Nephron (organoid): ENCODE results near the gene SMAD2.

ENCODE experiments used
- H3K27ac Mint-ChIP-seq, 3 experiments: 2 replicates each; pipeline ENCODE4 v1.8.0; 2020; ENCODE audit warnings: mixed read lengths in 3 of 3, mild to moderate bottlenecking in 2 of 3, moderate library complexity in 1 of 3
- H3K27me3 Mint-ChIP-seq: 2 replicates; pipeline ENCODE4 v1.8.0; 2021; ENCODE audit warnings: low read depth, mild to moderate bottlenecking, moderate library complexity, mixed read lengths
- H3K36me3 Mint-ChIP-seq: 2 replicates; pipeline ENCODE4 v1.8.0; 2020; ENCODE audit warnings: low read depth, mixed read lengths
- H3K4me1 Mint-ChIP-seq: 2 replicates; pipeline ENCODE4 v1.8.0; 2020; ENCODE audit warnings: mixed read lengths
- H3K4me3 Mint-ChIP-seq, 3 experiments: 2 replicates each; pipeline ENCODE4 v1.8.0; 2020; ENCODE audit warnings: mild to moderate bottlenecking in 3 of 3, mixed read lengths in 3 of 3, moderate library complexity in 2 of 3
- H3K9me3 Mint-ChIP-seq: 2 replicates; pipeline ENCODE4 v1.8.0; 2020; ENCODE audit warnings: mixed read lengths
- TF ChIP-seq, protein P1 (sequence below), 3 experiments: fragments of 200-600 bp; sonication (generic); IDR thresholded peaks; one replicate each; pipeline ENCODE4 v1.5.0; 2021; ENCODE audit warnings: antibody characterized with exemption in 3 of 3; ENCODE audit not compliant: unreplicated experiment in 3 of 3

SMAD2 gene

GRCh38 chr18:47868744-47869143, 61.7 kb downstream of the SMAD2 start:
- H3K36me3 Mint-ChIP-seq = peaks cover 52% of the 10 kb centered on the region
- no peaks in the 10 kb centered on the region for H3K9me3 Mint-ChIP-seq
- H3K4me1 Mint-ChIP-seq = no peaks in the 10 kb centered on the region
- H3K4me3 Mint-ChIP-seq = no peak overlapping the region
- no peak overlapping the region for H3K27ac Mint-ChIP-seq
- H3K27me3 Mint-ChIP-seq = no peaks in the 10 kb centered on the region
- TF ChIP-seq, protein P1, sequence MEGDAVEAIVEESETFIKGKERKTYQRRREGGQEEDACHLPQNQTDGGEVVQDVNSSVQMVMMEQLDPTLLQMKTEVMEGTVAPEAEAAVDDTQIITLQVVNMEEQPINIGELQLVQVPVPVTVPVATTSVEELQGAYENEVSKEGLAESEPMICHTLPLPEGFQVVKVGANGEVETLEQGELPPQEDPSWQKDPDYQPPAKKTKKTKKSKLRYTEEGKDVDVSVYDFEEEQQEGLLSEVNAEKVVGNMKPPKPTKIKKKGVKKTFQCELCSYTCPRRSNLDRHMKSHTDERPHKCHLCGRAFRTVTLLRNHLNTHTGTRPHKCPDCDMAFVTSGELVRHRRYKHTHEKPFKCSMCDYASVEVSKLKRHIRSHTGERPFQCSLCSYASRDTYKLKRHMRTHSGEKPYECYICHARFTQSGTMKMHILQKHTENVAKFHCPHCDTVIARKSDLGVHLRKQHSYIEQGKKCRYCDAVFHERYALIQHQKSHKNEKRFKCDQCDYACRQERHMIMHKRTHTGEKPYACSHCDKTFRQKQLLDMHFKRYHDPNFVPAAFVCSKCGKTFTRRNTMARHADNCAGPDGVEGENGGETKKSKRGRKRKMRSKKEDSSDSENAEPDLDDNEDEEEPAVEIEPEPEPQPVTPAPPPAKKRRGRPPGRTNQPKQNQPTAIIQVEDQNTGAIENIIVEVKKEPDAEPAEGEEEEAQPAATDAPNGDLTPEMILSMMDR (IDR thresholded peaks at IDR 0.05; ENCODE audit: unreplicated experiment in 3 of 3) = no peak

GRCh38 chr18:47865183-47865582, 65.3 kb downstream of the SMAD2 start:
- Mint-ChIP-seq H3K36me3 (peaks cover 74% of the 10 kb centered on the region), H3K27ac (no peak overlapping the region), H3K4me1 (no peaks in the 10 kb centered on the region), H3K27me3 (no peaks in the 10 kb centered on the region), H3K9me3 (peaks cover 7% of the 10 kb centered on the region), H3K4me3 (no peak overlapping the region)
- TF ChIP-seq, protein P1 (IDR thresholded peaks at IDR 0.05; ENCODE audit: unreplicated experiment in 3 of 3) = no peak

DNA sequence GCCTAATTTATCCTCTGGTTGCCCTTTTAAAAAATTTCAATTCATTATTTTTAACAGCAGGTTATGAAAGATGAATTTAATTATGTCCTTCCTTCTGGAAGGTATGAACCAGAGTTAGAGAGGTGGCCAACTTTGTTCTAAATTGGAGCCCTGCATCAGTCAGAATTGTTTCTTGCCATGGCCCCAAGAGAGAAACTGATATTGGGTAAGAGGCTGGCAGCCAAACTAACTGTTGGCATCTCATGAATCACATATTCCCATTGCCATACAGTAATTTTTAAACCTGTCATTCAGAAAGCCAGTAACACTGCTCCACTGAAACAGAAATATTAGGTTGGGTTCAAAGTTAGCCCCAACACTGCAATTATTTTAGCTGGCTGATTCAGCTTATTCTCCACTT, 67.4 kb downstream of the SMAD2 start:
- Mint-ChIP-seq H3K4me1 (no peaks in the 10 kb centered on the region), H3K27ac (no peak overlapping the region), H3K36me3 (peaks cover 83% of the 10 kb centered on the region), H3K27me3 (no peaks in the 10 kb centered on the region), H3K4me3 (no peak overlapping the region), H3K9me3 (peaks cover 21% of the 10 kb centered on the region)
- TF ChIP-seq, protein P1 (IDR thresholded peaks at IDR 0.05; ENCODE audit: unreplicated experiment in 3 of 3) = no peak

- H3K4me3 Mint-ChIP-seq = no peak overlapping the region
- peaks cover 89% of the 10 kb centered on the region for H3K36me3 Mint-ChIP-seq
- no peaks in the 10 kb centered on the region for H3K4me1 Mint-ChIP-seq
- no peaks in the 10 kb centered on the region for H3K27me3 Mint-ChIP-seq
- TF ChIP-seq, protein P1 (IDR thresholded peaks at IDR 0.05; ENCODE audit: unreplicated experiment in 3 of 3) = no peak
- H3K27ac Mint-ChIP-seq = no peak overlapping the region
- peaks cover 43% of the 10 kb centered on the region for H3K9me3 Mint-ChIP-seq
These were observed 71.9 kb downstream of the SMAD2 start for GRCh38 chr18:47858607-47859006.

GRCh38 chr18:47847635-47848034, 82.8 kb downstream of the SMAD2 start:
- Mint-ChIP-seq H3K4me1 (no peaks in the 10 kb centered on the region), H3K36me3 (peaks cover 67% of the 10 kb centered on the region), H3K4me3 (no peak overlapping the region), H3K27ac (no peak overlapping the region), H3K27me3 (no peaks in the 10 kb centered on the region), H3K9me3 (no peaks in the 10 kb centered on the region)
- TF ChIP-seq, protein P1 (IDR thresholded peaks at IDR 0.05; ENCODE audit: unreplicated experiment in 3 of 3) = no peak

GRCh38 chr18:47846431-47846830, 84.0 kb downstream of the SMAD2 start:
- no peaks in the 10 kb centered on the region for H3K4me1 Mint-ChIP-seq
- peaks cover 71% of the 10 kb centered on the region for H3K36me3 Mint-ChIP-seq
- no peaks in the 10 kb centered on the region for H3K9me3 Mint-ChIP-seq
- H3K4me3 Mint-ChIP-seq = no peak overlapping the region
- TF ChIP-seq, protein P1 (IDR thresholded peaks at IDR 0.05; ENCODE audit: unreplicated experiment in 3 of 3) = no peak
- no peak overlapping the region for H3K27ac Mint-ChIP-seq
- no peaks in the 10 kb centered on the region for H3K27me3 Mint-ChIP-seq
